Measurements from ENCODE around the gene GRK2. TPM values are rescaled to one million over a fixed set of nuclear protein-coding genes. Genes with fewer than 3 reads are reported as not detected.
A peak's percentile ranks its signal among the peaks of the same experiment; 100 is the strongest.

GRK2 gene
- total and polyA plus RNA-seq, 2 of the 8 experiments (the other 6 are each of a cell fraction or from before 2014, with no cell fraction given): 47.3 to 49.7 TPM

DNA sequence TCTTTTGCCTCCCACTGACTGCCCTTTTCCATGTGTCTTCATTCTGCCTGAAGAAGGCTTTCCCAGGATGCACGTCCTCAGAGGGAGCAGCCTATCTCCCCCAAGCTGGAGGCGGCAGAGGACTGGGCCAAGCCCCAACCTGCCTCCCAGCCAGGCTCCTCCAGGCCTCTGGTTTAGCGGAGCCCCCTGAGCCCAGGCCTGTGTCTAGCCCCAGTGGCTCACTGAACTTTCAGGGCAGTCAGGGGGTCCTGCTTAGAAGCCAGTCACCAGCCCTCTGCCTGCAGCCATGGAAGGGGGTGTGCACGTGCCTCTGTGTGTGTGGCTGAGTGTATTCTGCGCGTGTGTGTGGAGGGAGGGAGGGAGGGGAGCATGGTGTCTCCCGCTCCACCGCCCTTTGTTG, 10.4 kb upstream of the GRK2 start:
- Histone ChIP-seq H3K23ac (ENCODE audit: insufficient read length) (no peak overlapping the region), H3K4me2 (ENCODE audit: insufficient read depth in 1 of 2, low read depth in 2 of 2, low read length in 2 of 2) (no peak overlapping the region), H4K8ac (ENCODE audit: extremely low read depth, insufficient read depth, low read length) (no peak overlapping the region), H2BK12ac (ENCODE audit: low read depth, low read length) (no peak overlapping the region), H3K14ac (ENCODE audit: insufficient read length) (no peak overlapping the region), H2AK5ac (ENCODE audit: low read depth, low read length) (no peak overlapping the region), H3K18ac (ENCODE audit: extremely low read depth, low read length) (no peak overlapping the region), H3K79me2 (ENCODE audit: control insufficient read depth in 1 of 2, insufficient read depth in 2 of 2, low read length in 2 of 2) (no peaks in the 10 kb centered on the region), H3K4me3 (ENCODE audit: extremely low read depth in 1 of 4, insufficient read depth in 2 of 4, low read depth in 3 of 4, low read length in 4 of 4) (no peak overlapping the region), H3K9me3 (ENCODE audit: insufficient read depth in 2 of 2, low read depth in 1 of 2, low read length in 1 of 2) (no peaks in the 10 kb centered on the region), H2AFZ (ENCODE audit: low read length) (no peak overlapping the region), H3K4ac (replicated peaks; ENCODE audit: insufficient read length, low read depth, low read length) (no peak overlapping the region), H3K23me2 (ENCODE audit: low read depth, low read length) (no peaks in the 10 kb centered on the region), H2BK5ac (ENCODE audit: low read depth, low read length) (no peak overlapping the region; the same call in 1 of the 2 replicates), H2BK20ac (ENCODE audit: low read length) (no peak overlapping the region), H3K4me1 (replicated peaks in 1 of 4; ENCODE audit: control insufficient read depth in 3 of 4, insufficient read depth in 4 of 4, low read length in 3 of 4) (no peaks in the 10 kb centered on the region), H3K56ac (replicated peaks; ENCODE audit: insufficient read length, low read depth, low read length) (no peak overlapping the region), H3K79me1 (ENCODE audit: low read depth, low read length) (peaks cover 2% of the 10 kb centered on the region; the same call in 1 of the 2 replicates), H2BK120ac (replicated peaks; ENCODE audit: low read depth, low read length) (no peak overlapping the region), H2BK15ac (ENCODE audit: low read length) (no peak overlapping the region), H4K5ac (ENCODE audit: insufficient read length, low read depth, low read length) (no peak overlapping the region), H3K27ac (ENCODE audit: low read depth, low read length) (no peak overlapping the region), H3K36me3 (ENCODE audit: control insufficient read depth in 2 of 4, insufficient read depth in 4 of 4, low read length in 3 of 4) (peaks cover 43 to 59% (median 56%) of the 10 kb centered on the region in 4 experiments), H4K91ac (replicated peaks; ENCODE audit: insufficient read length, low read length) (no peak overlapping the region), H4K20me1 (replicated peaks in 1 of 2; ENCODE audit: control insufficient read depth in 1 of 2, insufficient read depth in 2 of 2, low read length in 2 of 2) (peaks cover 0 to 12% of the 10 kb centered on the region in 2 experiments), H3K27me3 (replicated peaks in 1 of 4; ENCODE audit: control insufficient read depth in 3 of 4, extremely low read depth in 1 of 4, insufficient read depth in 3 of 4, low read length in 3 of 4) (no peaks in the 10 kb centered on the region; a peak in 1 of 7 replicates), H3K9ac (replicated peaks in 1 of 4; ENCODE audit: extremely low read depth in 1 of 4, low read depth in 3 of 4, low read length in 3 of 4) (no peak overlapping the region)
- no peak for FAIRE-seq
- DNase-seq (ENCODE audit: low read depth in 1 of 2, low spot score in 2 of 2): no peak
- TF ChIP-seq RAD21 (IDR thresholded peaks at IDR 0.05 in 1 of 2, conservative IDR thresholded peaks at IDR 0.05 in 1 of 2; ENCODE audit: low read depth in 2 of 2, low read length in 2 of 2): no peak
- TF ChIP-seq POLR2AphosphoS5 (IDR thresholded peaks at IDR 0.05; ENCODE audit: low read depth, low read length): peak; percentile 20; the same call in 1 of the 2 replicates
- ChIA-PET CTCF (ENCODE audit: partially characterized antibody) (interaction anchor here (1.0 to 1.2 kb wide), 2 partner anchors 10 to 125 kb away, joined by 4 read pairs; no protein-coding TSS in a partner anchor), POLR2A (ENCODE audit: partially characterized antibody) (interaction anchor here (0.5 to 1.4 kb wide), 3 partner anchors 16 to 145 kb away, joined by 3 read pairs; no protein-coding TSS in a partner anchor)
- 92% methylated on average over 6 of the region's 8 CpGs; no CpG with 5 or more reads in 1 of the 2 experiments for WGBS, 2 experiments (ENCODE audit: extremely low coverage in 1 of 2, insufficient coverage in 1 of 2, insufficient read length in 1 of 2, insufficient replicate concordance in 2 of 2, low coverage in 1 of 2, low lambda C conversion rate in 2 of 2, missing lambda C conversion rate in 1 of 2)

Measured in H1 (cell line).